Loucy (cell line): Measurements from ENCODE around the gene CRB2.

ENCODE experiments used
- H2AFZ ChIP-seq: fragments of 200-600 bp; sonication (generic); 2 replicates; pipeline ENCODE4 v1.6.0; 2016; ENCODE audit warnings: antibody characterized with exemption, mild to moderate bottlenecking, low read length, moderate library complexity
- H3F3A ChIP-seq: fragments of 200-600 bp; 2 replicates; pipeline ENCODE4 v1.6.0; 2016; ENCODE audit warnings: antibody characterized with exemption, low read depth, mild to moderate bottlenecking
- H3K27me3 ChIP-seq: fragments of 200-600 bp; sonication (generic); 2 replicates; pipeline ENCODE4 v1.6.1; 2014; ENCODE audit warnings: low read length, mild to moderate bottlenecking; ENCODE audit not compliant: insufficient read depth, poor library complexity, severe bottlenecking
- H3K36me3 ChIP-seq: fragments of 200-600 bp; sonication (generic); 2 replicates; pipeline ENCODE4 v1.6.1; 2016; ENCODE audit warnings: low read length; ENCODE audit not compliant: insufficient read depth
- H3K4me1 ChIP-seq: fragments of 200-600 bp; sonication (generic); 2 replicates; pipeline ENCODE4 v1.5.1; 2014; ENCODE audit warnings: low read length, mild to moderate bottlenecking; ENCODE audit not compliant: insufficient read depth, poor library complexity, severe bottlenecking
- H3K4me2 ChIP-seq: fragments of 200-600 bp; sonication (generic); 2 replicates; pipeline ENCODE4 v1.6.0; 2014; ENCODE audit warnings: antibody characterized with exemption, low read length, low read depth, mild to moderate bottlenecking; ENCODE audit not compliant: poor library complexity, severe bottlenecking
- H3K4me3 ChIP-seq: fragments of 200-600 bp; sonication (generic); 2 replicates; pipeline ENCODE4 v1.5.1; 2014; ENCODE audit warnings: low read length, mild to moderate bottlenecking, mixed read lengths; ENCODE audit not compliant: poor library complexity, severe bottlenecking
- H3K79me2 ChIP-seq: fragments of 200-600 bp; sonication (generic); 2 replicates; pipeline ENCODE4 v1.6.1; 2014; ENCODE audit warnings: low read length; ENCODE audit not compliant: insufficient read depth
- H3K9ac ChIP-seq: fragments of 200-600 bp; sonication (generic); 2 replicates; pipeline ENCODE4 v1.6.0; 2014; ENCODE audit warnings: mild to moderate bottlenecking, low read depth, low read length, moderate library complexity; ENCODE audit not compliant: poor library complexity, severe bottlenecking
- H3K9me2 ChIP-seq: fragments of 200-600 bp; sonication (generic); replicated peaks from 2 replicates; pipeline ENCODE4 v1.6.1; 2016; ENCODE audit warnings: low read depth, low read length, mixed read lengths
- H3K9me3 ChIP-seq: fragments of 200-600 bp; sonication (generic); 2 replicates; pipeline ENCODE4 v1.6.1; 2014; ENCODE audit warnings: mild to moderate bottlenecking, antibody characterized with exemption, low read length, low read depth; ENCODE audit not compliant: insufficient read depth
- H4K20me1 ChIP-seq: fragments of 200-600 bp; sonication (generic); 2 replicates; pipeline ENCODE4 v1.6.0; 2014; ENCODE audit warnings: antibody characterized with exemption, low read length, mild to moderate bottlenecking; ENCODE audit not compliant: insufficient read depth, poor library complexity, severe bottlenecking
- CTCF ChIP-seq: fragments of 200-600 bp; sonication (generic); conservative IDR thresholded peaks from 2 replicates; pipeline ENCODE4 v1.5.1; 2014; ENCODE audit warnings: mild to moderate bottlenecking, antibody characterized with exemption, low read length
- EZH2phosphoT487 ChIP-seq: fragments of 200-600 bp; IDR thresholded peaks from 2 replicates; pipeline ENCODE4 v1.6.1; 2018; ENCODE audit warnings: antibody characterized with exemption, mild to moderate bottlenecking, moderate library complexity, borderline replicate concordance

The CRB2 gene

GRCh38 chr9:123421186-123421585 is 65.2 kb downstream of the CRB2 start:
- Histone ChIP-seq H4K20me1 (no peaks in the 10 kb centered on the region), H3F3A (no peaks in the 10 kb centered on the region), H3K4me2 (no peak overlapping the region), H2AFZ (no peak overlapping the region), H3K9ac (no peak overlapping the region), H3K27me3 (no peaks in the 10 kb centered on the region), H3K4me3 (no peak overlapping the region), H3K79me2 (no peaks in the 10 kb centered on the region), H3K4me1 (no peaks in the 10 kb centered on the region), H3K36me3 (no peaks in the 10 kb centered on the region), H3K9me2 (no peaks in the 10 kb centered on the region), H3K9me3 (no peaks in the 10 kb centered on the region)
- TF ChIP-seq CTCF = no peak

GRCh38 chr9:123421801-123422455 is 65.9 kb downstream of the CRB2 start:
- H3K4me2 ChIP-seq = no peak overlapping the region
- no peak overlapping the region for H3K4me3 ChIP-seq

GRCh38 chr9:123422635-123423310 is 66.8 kb downstream of the CRB2 start:
- TF ChIP-seq EZH2phosphoT487 = no peak
- no peak for TF ChIP-seq CTCF
- H2AFZ ChIP-seq = no peak overlapping the region
- H3K4me2 ChIP-seq = no peak overlapping the region
- H3K27me3 ChIP-seq = no peaks in the 10 kb centered on the region
- H3K9me3 ChIP-seq = no peaks in the 10 kb centered on the region
- H4K20me1 ChIP-seq = no peaks in the 10 kb centered on the region
- H3K9me2 ChIP-seq = no peaks in the 10 kb centered on the region
- no peaks in the 10 kb centered on the region for H3K79me2 ChIP-seq
- no peak overlapping the region for H3K4me3 ChIP-seq
- H3K9ac ChIP-seq = no peak overlapping the region
- H3F3A ChIP-seq = no peaks in the 10 kb centered on the region
- no peaks in the 10 kb centered on the region for H3K36me3 ChIP-seq
- H3K4me1 ChIP-seq = no peaks in the 10 kb centered on the region

More at GRCh38 chr9:123421801-123422455, 65.9 kb downstream of the CRB2 start:
- Histone ChIP-seq H3K9ac (no peak overlapping the region), H3K4me1 (no peaks in the 10 kb centered on the region), H3K9me3 (no peaks in the 10 kb centered on the region), H3F3A (no peaks in the 10 kb centered on the region), H3K79me2 (no peaks in the 10 kb centered on the region), H2AFZ (no peak overlapping the region), H3K27me3 (no peaks in the 10 kb centered on the region), H3K9me2 (no peaks in the 10 kb centered on the region), H4K20me1 (no peaks in the 10 kb centered on the region), H3K36me3 (no peaks in the 10 kb centered on the region)
- TF ChIP-seq CTCF (no peak), EZH2phosphoT487 (no peak)
